Neuronal stem cell (in vitro differentiated cells): ENCODE data around the gene ARL6IP4.
A peak's percentile ranks its signal among the peaks of the same experiment; 100 is the strongest.

Experiments
- DNase-seq: peaks from one replicate; pipeline ENCODE4 v3.0.0-alpha.2; 2013; ENCODE audit warnings: low spot score
- H2AFZ ChIP-seq: one replicate; pipeline ENCODE4 v1.6.1; 2013; ENCODE audit warnings: mild to moderate bottlenecking, low read length, inconsistent platforms
- H2AK5ac ChIP-seq: 2 replicates; pipeline ENCODE4 v1.6.1; 2013; ENCODE audit warnings: low read depth, mild to moderate bottlenecking, inconsistent platforms, low read length, moderate library complexity, mixed read lengths
- H2BK120ac ChIP-seq: 2 replicates; pipeline ENCODE4 v1.6.1; 2013; ENCODE audit warnings: low read depth, mild to moderate bottlenecking, inconsistent platforms, low read length, moderate library complexity, mixed read lengths
- H2BK12ac ChIP-seq: one replicate; pipeline ENCODE4 v1.6.1; 2013; ENCODE audit warnings: low read length, inconsistent platforms
- H2BK15ac ChIP-seq: 2 replicates; pipeline ENCODE4 v1.6.1; 2013; ENCODE audit warnings: mild to moderate bottlenecking, low read length, inconsistent platforms, mixed read lengths
- H2BK5ac ChIP-seq: one replicate; pipeline ENCODE4 v1.6.1; 2013; ENCODE audit warnings: inconsistent platforms, mild to moderate bottlenecking, low read length, moderate library complexity
- H3K14ac ChIP-seq: one replicate; pipeline ENCODE4 v1.6.1; 2013; ENCODE audit warnings: low read length, inconsistent platforms
- H3K18ac ChIP-seq: 2 replicates; pipeline ENCODE4 v1.6.1; 2013; ENCODE audit warnings: low read length, inconsistent platforms
- H3K23ac ChIP-seq: 2 replicates; pipeline ENCODE4 v1.6.1; 2013; ENCODE audit warnings: low read depth, mild to moderate bottlenecking, mixed read lengths, low read length, inconsistent platforms; ENCODE audit not compliant: poor library complexity
- H3K27ac ChIP-seq: replicated peaks from 3 replicates; pipeline ENCODE4 v1.5.1; 2013; ENCODE audit warnings: low read length, inconsistent platforms
- H3K27me3 ChIP-seq, 3 experiments: 2 replicates each; pipeline ENCODE4 v1.6.1; 2013; ENCODE audit warnings: low read length in 3 of 3, mild to moderate bottlenecking in 2 of 3, inconsistent platforms in 1 of 3, low read depth in 1 of 3, mixed read lengths in 1 of 3, moderate library complexity in 1 of 3; ENCODE audit not compliant: control insufficient read depth in 3 of 3, insufficient read depth in 3 of 3
- H3K36me3 ChIP-seq, 2 donors: replicated peaks in 1 of 2; 2 replicates each; pipeline ENCODE4 v1.6.1; 2013; ENCODE audit warnings: low read length in 2 of 2; ENCODE audit not compliant: control insufficient read depth in 2 of 2, insufficient read depth in 2 of 2
- H3K4ac ChIP-seq: 2 replicates; pipeline ENCODE4 v1.6.1; 2013; ENCODE audit warnings: inconsistent platforms, mild to moderate bottlenecking, low read length, moderate library complexity
- H3K4me1 ChIP-seq, 2 donors: 1 replicate in 1 of 2; 2 replicates in 1 of 2; pipeline ENCODE4 v1.6.1; 2013; ENCODE audit warnings: low read length in 2 of 2, low read depth in 1 of 2; ENCODE audit not compliant: control insufficient read depth in 2 of 2, insufficient read depth in 1 of 2
- H3K4me2 ChIP-seq: one replicate; pipeline ENCODE4 v1.6.1; 2013; ENCODE audit warnings: mild to moderate bottlenecking, low read length, inconsistent platforms; ENCODE audit not compliant: insufficient read depth, poor library complexity, severe bottlenecking
- H3K4me3 ChIP-seq, 2 donors: 2 replicates each; pipeline ENCODE4 v1.5.1; 2013; ENCODE audit warnings: low read length in 2 of 2, mild to moderate bottlenecking in 2 of 2, inconsistent platforms in 1 of 2, moderate library complexity in 1 of 2
- H3K79me1 ChIP-seq: one replicate; pipeline ENCODE4 v1.6.1; 2013; ENCODE audit warnings: low read depth, mild to moderate bottlenecking, inconsistent platforms, low read length, moderate library complexity
- H3K9ac ChIP-seq: one replicate; pipeline ENCODE4 v1.6.1; 2013; ENCODE audit warnings: mild to moderate bottlenecking, low read depth, low read length, inconsistent platforms; ENCODE audit not compliant: poor library complexity
- H3K9me3 ChIP-seq, 2 donors: replicated peaks in 1 of 2; 2 replicates each; pipeline versions ENCODE3 to v1.6.1; 2013; ENCODE audit warnings: low read length in 2 of 2, mild to moderate bottlenecking in 2 of 2, inconsistent platforms in 1 of 2, low read depth in 1 of 2, mixed read lengths in 1 of 2, moderate library complexity in 1 of 2; ENCODE audit not compliant: control insufficient read depth in 2 of 2, insufficient read depth in 1 of 2
- H4K8ac ChIP-seq: one replicate; pipeline ENCODE4 v1.6.1; 2013; ENCODE audit warnings: low read depth, mild to moderate bottlenecking, inconsistent platforms, low read length, moderate library complexity
- H4K91ac ChIP-seq: one replicate; pipeline ENCODE4 v1.6.1; 2013; ENCODE audit warnings: low read length, low read depth, mild to moderate bottlenecking, inconsistent platforms; ENCODE audit not compliant: poor library complexity
- WGBS, 2 donors: extraction: QIAGEN DNeasy Blood & Tissue Kit; methylation state at CpG; one replicate each; pipeline ENCODE4 v1.1.7; 2013; ENCODE audit warnings: missing lambda C conversion rate in 2 of 2, mixed read lengths in 1 of 2; ENCODE audit not compliant: insufficient read length in 2 of 2, insufficient replicate concordance in 1 of 2; ENCODE audit errors: extremely low coverage in 2 of 2; 5-methylcytosine and 5-hydroxymethylcytosine counted together

The ARL6IP4 gene

DNA sequence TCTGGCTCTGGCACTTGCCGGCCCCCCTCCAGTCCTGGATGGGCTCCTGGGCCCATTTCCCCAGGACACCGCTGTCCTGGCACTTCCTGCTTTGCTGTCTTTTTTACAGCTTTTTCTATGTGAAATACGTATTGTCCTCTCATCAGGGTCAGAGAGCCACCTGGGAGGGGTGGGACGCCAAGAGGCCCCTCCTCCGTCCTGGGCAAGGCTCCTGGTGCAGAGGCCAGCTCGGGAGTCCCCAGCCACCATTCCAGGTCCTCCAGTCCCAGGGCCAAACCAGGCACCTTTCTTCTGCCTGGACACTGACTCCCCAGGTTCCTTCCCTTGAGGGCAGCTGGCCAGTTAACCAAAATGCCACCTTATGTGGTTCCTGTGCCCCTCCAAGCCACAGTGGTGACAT is 22.8 kb downstream of the ARL6IP4 start:
- H3K4me1 ChIP-seq: no peaks in the 10 kb centered on the region
- H3K79me1 ChIP-seq: no peaks in the 10 kb centered on the region
- H3K9ac ChIP-seq: no peak overlapping the region
- no CpG with 5 or more reads among the region's 6 CpGs for WGBS, 2 donors
- no peaks in the 10 kb centered on the region for H3K9me3 ChIP-seq
- no peak overlapping the region for H3K14ac ChIP-seq
- no peak overlapping the region for H2BK12ac ChIP-seq
- no peak overlapping the region for H3K4me3 ChIP-seq
- H2BK120ac ChIP-seq: no peak overlapping the region
- H3K4me2 ChIP-seq: no peak overlapping the region
- H3K27ac ChIP-seq: no peak overlapping the region
- H2BK15ac ChIP-seq: no peak overlapping the region
- H3K36me3 ChIP-seq: no peaks in the 10 kb centered on the region
- H3K23ac ChIP-seq: no peak overlapping the region
- no peak overlapping the region for H2BK5ac ChIP-seq
- no peak overlapping the region for H2AFZ ChIP-seq
- H3K4ac ChIP-seq: no peak overlapping the region
- DNase-seq: no peak
- peak overlapping the region; percentile 39 for H4K91ac ChIP-seq
- no peak overlapping the region for H4K8ac ChIP-seq
- H2AK5ac ChIP-seq: peak overlapping the region; percentile 31
- H3K18ac ChIP-seq: no peak overlapping the region
- H3K27me3 ChIP-seq: no peaks in the 10 kb centered on the region

DNA sequence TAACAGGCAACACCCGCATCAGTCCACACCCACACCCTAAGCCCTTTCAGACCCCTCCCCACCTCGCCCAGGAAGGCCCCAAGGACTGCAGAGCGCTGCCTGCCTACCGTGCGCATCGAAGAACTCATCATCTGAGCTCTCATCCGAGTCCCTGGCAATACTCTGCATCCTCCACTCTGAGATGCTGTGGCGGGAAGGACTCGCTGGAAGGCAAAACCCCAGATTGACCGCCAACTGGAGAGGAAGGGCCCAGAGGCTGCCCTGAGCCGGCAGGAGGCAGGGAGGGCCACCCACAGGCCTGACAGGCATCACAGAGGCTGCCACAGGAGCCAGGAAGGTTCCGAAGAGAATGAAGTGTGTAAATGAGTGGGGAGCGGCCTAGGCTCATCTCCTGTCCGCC is 23.8 kb downstream of the ARL6IP4 start:
- no peak overlapping the region for H2BK15ac ChIP-seq
- no peak for DNase-seq
- H3K36me3 ChIP-seq: no peaks in the 10 kb centered on the region
- no peak overlapping the region for H2BK120ac ChIP-seq
- H3K27ac ChIP-seq: no peak overlapping the region
- peak overlapping the region; percentile 78 for H2BK5ac ChIP-seq
- no peaks in the 10 kb centered on the region for H3K4me1 ChIP-seq
- H3K4ac ChIP-seq: no peak overlapping the region
- H3K27me3 ChIP-seq: no peaks in the 10 kb centered on the region
- no peak overlapping the region for H2BK12ac ChIP-seq
- WGBS, 2 donors: no CpG with 5 or more reads among the region's 14 CpGs
- H4K8ac ChIP-seq: no peak overlapping the region
- no peak overlapping the region for H3K4me2 ChIP-seq
- H3K23ac ChIP-seq: no peak overlapping the region
- H4K91ac ChIP-seq: no peak overlapping the region
- H2AFZ ChIP-seq: no peak overlapping the region
- H2AK5ac ChIP-seq: peak overlapping the region; percentile 64
- H3K9me3 ChIP-seq: no peaks in the 10 kb centered on the region
- H3K9ac ChIP-seq: no peak overlapping the region
- H3K79me1 ChIP-seq: no peaks in the 10 kb centered on the region
- no peak overlapping the region for H3K14ac ChIP-seq
- H3K4me3 ChIP-seq: no peak overlapping the region
- no peak overlapping the region for H3K18ac ChIP-seq

DNA sequence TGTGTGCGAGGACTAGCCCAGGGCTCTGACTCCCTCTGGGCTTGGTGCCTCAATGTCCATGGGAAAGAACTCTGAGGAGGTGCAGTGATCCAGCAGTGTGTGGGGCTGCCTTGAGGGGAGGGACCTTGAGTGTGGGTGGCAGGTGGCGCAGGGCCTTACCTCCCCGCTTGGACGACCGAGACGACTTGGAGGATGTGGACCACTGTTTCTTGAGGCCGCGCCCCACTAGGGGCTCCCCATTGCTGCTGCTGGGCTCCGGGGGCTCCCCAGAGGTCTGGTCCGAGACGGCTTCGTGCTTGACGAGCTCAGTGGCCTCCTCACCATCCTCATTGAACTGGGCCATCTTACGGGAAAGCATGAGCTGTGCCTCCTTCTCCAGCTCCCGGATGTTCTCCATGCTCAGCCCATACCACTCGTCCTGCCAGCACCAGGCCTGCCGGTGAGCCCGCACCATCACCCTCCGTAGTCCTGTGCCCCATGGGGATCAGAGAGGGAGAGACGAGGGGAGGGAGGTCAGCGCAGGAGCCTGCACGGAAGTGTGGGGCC is 24.7 kb downstream of the ARL6IP4 start:
- no peak overlapping the region for H3K4me2 ChIP-seq
- DNase-seq: no peak
- H3K4ac ChIP-seq: no peak overlapping the region
- H3K4me1 ChIP-seq: no peaks in the 10 kb centered on the region
- H2BK15ac ChIP-seq: no peak overlapping the region
- H3K36me3 ChIP-seq: no peaks in the 10 kb centered on the region
- no CpG with 5 or more reads among the region's 22 CpGs for WGBS, 2 donors
- no peak overlapping the region for H3K27ac ChIP-seq
- no peak overlapping the region for H3K4me3 ChIP-seq
- H2AK5ac ChIP-seq: peak overlapping the region; percentile 64
- no peak overlapping the region for H2BK120ac ChIP-seq
- H3K23ac ChIP-seq: no peak overlapping the region
- no peak overlapping the region for H2AFZ ChIP-seq
- no peak overlapping the region for H3K18ac ChIP-seq
- H2BK5ac ChIP-seq: peak overlapping the region; percentile 78
- H4K91ac ChIP-seq: no peak overlapping the region
- no peak overlapping the region for H3K14ac ChIP-seq
- no peak overlapping the region for H3K9ac ChIP-seq
- H3K9me3 ChIP-seq: no peaks in the 10 kb centered on the region
- no peak overlapping the region for H2BK12ac ChIP-seq
- no peaks in the 10 kb centered on the region for H3K79me1 ChIP-seq
- no peak overlapping the region for H4K8ac ChIP-seq
- H3K27me3 ChIP-seq: no peaks in the 10 kb centered on the region

GRCh38 chr12:123006977-123007376 is 26.5 kb downstream of the ARL6IP4 start:
- H3K4me3 ChIP-seq: peak overlapping the region in 1 of 2 donors; percentile 62
- H3K27me3 ChIP-seq: no peaks in the 10 kb centered on the region
- no peaks in the 10 kb centered on the region for H3K36me3 ChIP-seq
- no peak overlapping the region for H2AK5ac ChIP-seq
- H2BK12ac ChIP-seq: no peak overlapping the region
- no peak overlapping the region for H2BK120ac ChIP-seq
- H3K18ac ChIP-seq: no peak overlapping the region
- H3K79me1 ChIP-seq: no peaks in the 10 kb centered on the region
- no peak overlapping the region for H4K91ac ChIP-seq
- WGBS, 2 donors: no CpG with 5 or more reads among the region's 12 CpGs
- no peak overlapping the region for H4K8ac ChIP-seq
- no peak overlapping the region for H3K14ac ChIP-seq
- no peak overlapping the region for H3K9ac ChIP-seq
- H2BK15ac ChIP-seq: no peak overlapping the region
- H3K4me2 ChIP-seq: no peak overlapping the region
- H3K23ac ChIP-seq: no peak overlapping the region
- H3K27ac ChIP-seq: no peak overlapping the region
- H3K4me1 ChIP-seq: no peaks in the 10 kb centered on the region
- no peaks in the 10 kb centered on the region for H3K9me3 ChIP-seq
- H2BK5ac ChIP-seq: no peak overlapping the region
- DNase-seq: no peak
- H2AFZ ChIP-seq: no peak overlapping the region
- H3K4ac ChIP-seq: no peak overlapping the region
